Skeletal muscle tissue (tissue), 4 donors: ENCODE results near the gene CCDC12. TPM values are rescaled to one million over a fixed set of nuclear protein-coding genes. Genes with fewer than 3 reads are reported as not detected.

ENCODE experiments used
- H3K27ac ChIP-seq: one replicate; pipeline ENCODE4 v1.7.0; 2013; ENCODE audit warnings: mild to moderate bottlenecking, low read depth, low read length, inconsistent platforms
- H3K27me3 ChIP-seq, 3 donors: one replicate each; pipeline ENCODE4 v1.7.0; 2013; ENCODE audit warnings: low read length in 3 of 3; ENCODE audit not compliant: control insufficient read depth in 3 of 3, insufficient read depth in 3 of 3
- H3K36me3 ChIP-seq, 3 donors: one replicate each; pipeline ENCODE4 v1.7.0; 2013; ENCODE audit warnings: low read length in 3 of 3; ENCODE audit not compliant: control insufficient read depth in 3 of 3, insufficient read depth in 3 of 3
- H3K4me1 ChIP-seq, 3 donors: one replicate each; pipeline ENCODE4 v1.7.0; 2013; ENCODE audit warnings: low read length in 3 of 3, mild to moderate bottlenecking in 3 of 3; ENCODE audit not compliant: control insufficient read depth in 3 of 3, insufficient read depth in 3 of 3
- H3K4me3 ChIP-seq, 3 donors: one replicate each; pipeline ENCODE4 v1.7.0; 2013; ENCODE audit warnings: low read length in 3 of 3
- H3K9ac ChIP-seq, 3 donors: one replicate each; pipeline ENCODE4 v1.7.0; 2013; ENCODE audit warnings: low read length in 3 of 3, mild to moderate bottlenecking in 3 of 3, moderate library complexity in 2 of 3, low read depth in 1 of 3
- H3K9me3 ChIP-seq, 3 donors: one replicate each; pipeline ENCODE4 v1.7.0; 2013; ENCODE audit warnings: low read length in 3 of 3; ENCODE audit not compliant: control insufficient read depth in 3 of 3
- total RNA-seq: library from RNA; depleted of rRNA; stranded (reverse); fragments of >200 nt; gene quantifications from one replicate; pipeline ENCODE4 v1.2.3, GENCODE V29; 2014
- donor health status: Osteomylitis.

CCDC12 gene
- total RNA-seq, 1 donor from 2014 or later = 27.1 TPM

DNA sequence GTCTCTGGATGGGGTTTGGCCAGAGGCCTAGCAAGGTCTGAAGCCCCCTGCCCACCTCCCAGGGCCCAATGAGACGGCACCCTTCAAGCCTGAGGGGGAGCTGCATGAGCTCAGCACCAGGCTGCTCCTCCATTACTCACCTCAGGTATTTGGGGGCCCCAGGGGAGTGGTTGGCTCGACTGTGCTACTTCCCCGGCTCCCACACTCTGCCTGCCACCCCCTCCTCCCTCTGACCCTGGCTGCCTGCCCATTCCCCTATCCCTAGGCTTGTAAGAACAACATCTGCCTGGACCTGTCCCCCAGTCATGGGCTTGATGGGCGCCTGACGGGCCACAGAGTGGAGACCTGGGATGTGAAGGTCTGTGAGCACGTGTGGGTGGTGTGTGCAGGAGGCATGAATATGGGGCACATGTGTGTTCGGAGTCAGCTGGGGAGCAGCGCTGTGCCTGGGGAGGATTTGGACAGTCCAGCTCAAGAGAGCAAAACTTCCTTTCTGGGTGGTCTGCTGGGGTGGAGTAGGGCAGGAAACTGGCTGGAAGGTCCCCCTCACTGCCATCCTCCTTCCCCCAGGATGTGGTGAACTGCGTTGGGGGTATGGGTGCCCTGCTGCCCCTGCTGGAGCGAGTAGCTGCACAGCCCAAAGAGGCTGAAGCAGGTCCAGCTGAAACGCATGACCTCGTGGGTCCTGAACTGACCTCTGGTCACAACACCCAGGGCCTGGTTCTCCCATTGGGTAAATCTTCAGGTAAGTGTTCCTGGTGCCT lies 20.3 kb upstream of the CCDC12 start:
- Histone ChIP-seq H3K4me3 (no peak overlapping the region), H3K27ac (no peak overlapping the region), H3K27me3 (no peaks in the 10 kb centered on the region), H3K9ac (peak overlapping the region in 1 of 3 donors; percentile 8), H3K36me3 (peaks cover 7 to 15% (median 12%) of the 10 kb centered on the region in 3 donors), H3K4me1 (peaks cover 2 to 17% (median 4%) of the 10 kb centered on the region in 3 donors), H3K9me3 (no peaks in the 10 kb centered on the region)

DNA sequence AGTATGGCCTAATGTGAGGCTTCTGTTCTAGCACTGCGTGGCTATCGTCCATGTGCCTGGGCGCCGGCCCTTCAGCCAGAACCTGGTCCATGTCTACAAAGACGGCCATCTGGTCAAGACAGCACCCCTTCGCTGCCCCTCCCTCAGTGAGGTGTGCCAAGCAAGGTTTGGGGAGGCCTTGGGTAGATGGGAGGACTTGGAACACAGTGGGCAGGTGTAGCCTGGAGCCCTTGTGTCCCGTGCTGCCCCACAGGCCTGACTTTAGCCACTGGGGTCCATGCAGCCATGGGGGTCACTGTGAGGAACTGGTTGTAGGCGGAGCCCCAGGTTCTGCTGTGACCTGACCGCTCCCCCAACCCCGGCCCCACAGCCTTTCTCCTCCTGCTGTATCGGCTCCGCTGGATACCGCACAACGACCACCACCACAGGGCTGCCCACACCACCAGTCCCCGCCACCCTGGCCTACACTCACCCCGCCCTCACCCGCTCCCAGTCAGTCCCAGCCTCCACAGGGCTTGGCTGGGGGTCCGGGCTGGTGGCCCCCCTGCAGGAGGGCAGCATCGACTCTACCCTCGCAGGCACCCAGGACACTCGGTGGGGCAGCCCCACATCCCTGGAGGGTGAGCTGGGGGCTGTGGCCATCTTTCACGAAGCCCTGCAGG lies 19.5 kb upstream of the CCDC12 start:
- Histone ChIP-seq H3K27ac (no peak overlapping the region), H3K4me1 (peaks cover 2 to 17% (median 4%) of the 10 kb centered on the region in 3 donors), H3K4me3 (no peak overlapping the region), H3K27me3 (no peaks in the 10 kb centered on the region), H3K36me3 (peaks cover 3 to 14% (median 5%) of the 10 kb centered on the region in 3 donors), H3K9ac (no peak overlapping the region), H3K9me3 (no peaks in the 10 kb centered on the region)

- Histone ChIP-seq H3K27ac (no peak overlapping the region), H3K4me3 (no peak overlapping the region), H3K4me1 (peaks cover 2 to 17% (median 4%) of the 10 kb centered on the region in 3 donors), H3K9ac (peak overlapping the region in 1 of 3 donors; percentile 10), H3K9me3 (no peaks in the 10 kb centered on the region), H3K27me3 (no peaks in the 10 kb centered on the region), H3K36me3 (peaks cover 0 to 12% (median 5%) of the 10 kb centered on the region in 3 donors)
These were observed 18.5 kb upstream of the CCDC12 start for GRCh38 chr3:46994801-46995731.

- Histone ChIP-seq H3K4me3 (no peak overlapping the region), H3K36me3 (peaks cover 0 to 9% (median 5%) of the 10 kb centered on the region in 3 donors), H3K27ac (no peak overlapping the region), H3K27me3 (no peaks in the 10 kb centered on the region), H3K9me3 (no peaks in the 10 kb centered on the region), H3K9ac (no peak overlapping the region), H3K4me1 (peaks cover 2 to 22% (median 4%) of the 10 kb centered on the region in 3 donors)
These were observed 17.4 kb upstream of the CCDC12 start for GRCh38 chr3:46993986-46994385.

- Histone ChIP-seq H3K27ac (no peak overlapping the region), H3K4me3 (no peak overlapping the region), H3K9me3 (no peaks in the 10 kb centered on the region), H3K27me3 (no peaks in the 10 kb centered on the region), H3K36me3 (peaks cover 0 to 12% (median 9%) of the 10 kb centered on the region in 3 donors), H3K4me1 (peaks cover 2 to 26% (median 4%) of the 10 kb centered on the region in 3 donors), H3K9ac (no peak overlapping the region)
These were observed 16.7 kb upstream of the CCDC12 start for GRCh38 chr3:46993292-46993691.

- Histone ChIP-seq H3K4me3 (no peak overlapping the region), H3K27ac (no peak overlapping the region), H3K4me1 (peaks cover 6 to 28% (median 9%) of the 10 kb centered on the region in 3 donors), H3K36me3 (peaks cover 0 to 12% (median 9%) of the 10 kb centered on the region in 3 donors), H3K9ac (no peak overlapping the region), H3K27me3 (no peaks in the 10 kb centered on the region), H3K9me3 (no peaks in the 10 kb centered on the region)
These were observed 15.7 kb upstream of the CCDC12 start for GRCh38 chr3:46992231-46992630.

GRCh38 chr3:46991406-46992165 lies 15.0 kb upstream of the CCDC12 start:
- H3K4me1 ChIP-seq = peaks cover 8 to 32% (median 15%) of the 10 kb centered on the region in 3 donors

GRCh38 chr3:46990573-46991374 lies 14.2 kb upstream of the CCDC12 start:
- H3K4me1 ChIP-seq = peaks cover 8 to 33% (median 22%) of the 10 kb centered on the region in 3 donors
- H3K9me3 ChIP-seq = no peaks in the 10 kb centered on the region
- H3K36me3 ChIP-seq = peaks cover 0 to 12% (median 9%) of the 10 kb centered on the region in 3 donors
- no peaks in the 10 kb centered on the region for H3K27me3 ChIP-seq
- no peak overlapping the region for H3K27ac ChIP-seq
- H3K9ac ChIP-seq = peak overlapping the region in 1 of 3 donors; percentile 8
- H3K4me3 ChIP-seq = no peak overlapping the region

More at GRCh38 chr3:46991406-46992165, 15.0 kb upstream of the CCDC12 start:
- Histone ChIP-seq H3K27me3 (no peaks in the 10 kb centered on the region), H3K4me3 (no peak overlapping the region), H3K9me3 (no peaks in the 10 kb centered on the region), H3K27ac (no peak overlapping the region), H3K9ac (no peak overlapping the region), H3K36me3 (peaks cover 0 to 12% (median 9%) of the 10 kb centered on the region in 3 donors)
